ENCODE results near the gene IFNA5. TPM values are rescaled to one million over a fixed set of nuclear protein-coding genes. Genes with fewer than 3 reads are reported as not detected.

IFNA5 gene
- polyA plus RNA-seq, result not detected
- long read RNA-seq, donor 1, result 0 reads
- long read RNA-seq, donor 2, result 0 reads
- long read RNA-seq, donor 3, result 0 reads
- long read RNA-seq, donor 4, result 0 reads
- long read RNA-seq, donor 5, result 0 reads
- long read RNA-seq, donor 6, result 0 reads
- long read RNA-seq, donor 7, result 0 reads
- long read RNA-seq, donor 8, result 0 reads
- long read RNA-seq, donor 9, result 0 reads
- long read RNA-seq, donor 10, partial matches to known transcripts, result 0 of 1 reads
- long read RNA-seq, donor 10, other reads (novel, unspliced or antisense), result 0 of 1 reads

DNA sequence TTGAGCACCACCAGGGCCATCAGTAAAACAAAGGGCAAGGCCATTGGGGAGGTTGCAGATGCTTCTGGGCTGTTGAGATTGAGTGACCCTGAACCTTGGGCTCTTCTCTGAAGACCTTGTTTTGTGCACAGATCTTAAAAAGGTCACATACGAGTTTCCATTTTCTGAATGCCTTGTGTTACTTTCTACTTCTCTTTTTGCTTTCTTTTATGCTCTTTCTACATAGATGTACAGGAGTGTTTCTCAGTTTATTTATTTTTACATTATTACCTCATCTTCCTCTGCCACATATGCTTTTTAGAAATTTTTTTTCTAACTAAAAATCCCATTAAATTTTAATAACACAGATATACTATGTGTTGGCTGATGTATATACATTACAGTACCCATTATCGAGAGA is at the start of gene IFNA5:
Gene IFNA5 (minus strand): TSS at position 101 of the 400 bp plus-strand sequence. CDS start 57 bp downstream, at position 44.
- H3K9me3 ChIP-seq (ENCODE audit: control insufficient read depth in 2 of 2, insufficient read depth in 1 of 2, low read depth in 1 of 2, low read length in 1 of 2), result no peaks in the 10 kb centered on the region
- no peak for FAIRE-seq
- WGBS, 3 donors, result 85 to 93% (median 85%) methylated on average over 2 of the region's 2 CpGs

DNA sequence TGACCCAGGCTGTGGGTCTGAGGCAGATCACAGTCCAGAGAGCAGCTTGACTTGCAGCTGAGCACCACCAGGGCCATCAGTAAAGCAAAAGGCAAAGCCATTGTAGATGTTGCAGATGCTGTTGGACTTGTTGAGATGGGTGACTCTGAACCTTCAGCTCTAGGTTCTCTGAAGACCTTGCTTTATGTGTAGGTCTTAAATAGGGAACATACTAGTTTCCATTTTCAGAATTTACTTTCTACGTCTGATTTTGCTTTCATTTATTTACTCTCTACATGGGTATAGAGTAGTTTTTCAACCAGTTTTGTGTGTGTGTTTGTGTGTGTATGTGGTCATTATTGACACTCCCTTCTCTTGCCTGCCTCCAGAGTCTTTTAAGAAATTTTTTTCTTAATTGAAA is 45.7 kb upstream of the IFNA5 start, which contains the start of gene IFNA6:
Gene IFNA6 (minus strand): TSS at position 101 of the 400 bp plus-strand sequence. CDS start 0 bp downstream, at position 101.
- Histone ChIP-seq H3K9me3 (ENCODE audit: control insufficient read depth in 2 of 2, insufficient read depth in 1 of 2, low read depth in 1 of 2, low read length in 1 of 2) (no peaks in the 10 kb centered on the region), H3K27ac (ENCODE audit: low read depth in 1 of 3, low read length in 2 of 3) (no peak within 1 kb of the TSS), H3K4me3 (ENCODE audit: low read depth in 1 of 3, low read length in 3 of 3) (no peak within 1 kb of the TSS), H3K4me1 (ENCODE audit: control insufficient read depth in 3 of 3, insufficient read depth in 2 of 3, low read depth in 1 of 3, low read length in 2 of 3) (no peaks in the 10 kb centered on the region), H3K36me3 (ENCODE audit: control insufficient read depth in 3 of 3, insufficient read depth in 2 of 3, low read depth in 1 of 3, low read length in 3 of 3) (no peaks in the 10 kb centered on the region), H3K27me3 (ENCODE audit: control insufficient read depth in 3 of 3, insufficient read depth in 3 of 3, low read length in 3 of 3) (no peaks in the 10 kb centered on the region)
- no peak for DNase-seq
- WGBS, 3 donors, result 76 to 86% (median 76%) methylated on average over 1 of the region's 1 CpG
- no peak for FAIRE-seq

More for the DNA sequence above, at the start of gene IFNA5:
- Histone ChIP-seq H3K27me3 (ENCODE audit: control insufficient read depth in 3 of 3, insufficient read depth in 3 of 3, low read length in 3 of 3) (peaks cover 0 to 2% (median 2%) of the 10 kb centered on the region in 3 donors), H3K4me3 (ENCODE audit: low read depth in 1 of 3, low read length in 3 of 3) (no peak within 1 kb of the TSS), H3K4me1 (ENCODE audit: control insufficient read depth in 3 of 3, insufficient read depth in 2 of 3, low read depth in 1 of 3, low read length in 2 of 3) (no peaks in the 10 kb centered on the region), H3K36me3 (ENCODE audit: control insufficient read depth in 3 of 3, insufficient read depth in 2 of 3, low read depth in 1 of 3, low read length in 3 of 3) (no peaks in the 10 kb centered on the region), H3K27ac (ENCODE audit: low read depth in 1 of 3, low read length in 2 of 3) (no peak within 1 kb of the TSS)
- DNase-seq, result no peak

GRCh38 chr9:21348430-21348970 is 43.4 kb upstream of the IFNA5 start:
- Histone ChIP-seq H3K4me1 (ENCODE audit: control insufficient read depth in 3 of 3, insufficient read depth in 2 of 3, low read depth in 1 of 3, low read length in 2 of 3) (no peaks in the 10 kb centered on the region), H3K27me3 (ENCODE audit: control insufficient read depth in 3 of 3, insufficient read depth in 3 of 3, low read length in 3 of 3) (no peaks in the 10 kb centered on the region), H3K4me3 (ENCODE audit: low read depth in 1 of 3, low read length in 3 of 3) (no peak overlapping the region), H3K36me3 (ENCODE audit: control insufficient read depth in 3 of 3, insufficient read depth in 2 of 3, low read depth in 1 of 3, low read length in 3 of 3) (no peaks in the 10 kb centered on the region), H3K9me3 (ENCODE audit: control insufficient read depth in 2 of 2, insufficient read depth in 1 of 2, low read depth in 1 of 2, low read length in 1 of 2) (no peaks in the 10 kb centered on the region), H3K27ac (ENCODE audit: low read depth in 1 of 3, low read length in 2 of 3) (no peak overlapping the region)
- WGBS, 3 donors, result 57 to 72% (median 61%) methylated on average over 3 of the region's 3 CpGs
- DNase-seq (no peak), FAIRE-seq (no peak)

GRCh38 chr9:21340735-21341134 is 35.6 kb upstream of the IFNA5 start:
- no peaks in the 10 kb centered on the region for H3K9me3 ChIP-seq (ENCODE audit: control insufficient read depth in 2 of 2, insufficient read depth in 1 of 2, low read depth in 1 of 2, low read length in 1 of 2)
- H3K4me1 ChIP-seq (ENCODE audit: control insufficient read depth in 3 of 3, insufficient read depth in 2 of 3, low read depth in 1 of 3, low read length in 2 of 3), result no peaks in the 10 kb centered on the region
- H3K36me3 ChIP-seq (ENCODE audit: control insufficient read depth in 3 of 3, insufficient read depth in 2 of 3, low read depth in 1 of 3, low read length in 3 of 3), result no peaks in the 10 kb centered on the region
- no peak overlapping the region for H3K4me3 ChIP-seq (ENCODE audit: low read depth in 1 of 3, low read length in 3 of 3)
- DNase-seq (no peak), FAIRE-seq (no peak)
- no peak overlapping the region for H3K27ac ChIP-seq (ENCODE audit: low read depth in 1 of 3, low read length in 2 of 3)
- WGBS, 3 donors, result 84 to 91% (median 86%) methylated on average over 4 of the region's 4 CpGs
- H3K27me3 ChIP-seq (ENCODE audit: control insufficient read depth in 3 of 3, insufficient read depth in 3 of 3, low read length in 3 of 3), result peaks cover 0 to 4% (median 3%) of the 10 kb centered on the region in 3 donors

DNA sequence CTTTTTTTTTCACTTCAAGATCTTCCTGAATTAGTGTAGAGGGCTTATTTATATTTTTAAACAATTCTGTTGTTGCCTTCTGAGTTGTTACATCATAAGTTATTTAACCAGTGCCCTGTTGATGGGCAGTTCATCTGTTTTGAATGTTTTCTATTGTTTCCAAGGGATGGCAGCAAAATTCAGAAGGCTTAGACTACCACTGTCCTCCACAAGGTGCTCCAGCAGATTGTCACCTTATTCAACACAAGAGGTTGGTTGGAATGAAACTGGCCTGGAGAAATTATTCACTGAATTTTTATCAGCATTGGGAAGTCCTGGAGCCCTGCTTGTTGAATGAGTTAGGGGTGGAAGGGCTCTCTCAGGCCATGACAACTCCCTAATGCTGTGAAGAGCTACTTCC is 31.3 kb upstream of the IFNA5 start:
- no peak for FAIRE-seq
- Histone ChIP-seq H3K4me1 (ENCODE audit: control insufficient read depth in 3 of 3, insufficient read depth in 2 of 3, low read depth in 1 of 3, low read length in 2 of 3) (peaks cover 4 to 10% (median 6%) of the 10 kb centered on the region in 3 donors), H3K27ac (ENCODE audit: low read depth in 1 of 3, low read length in 2 of 3) (no peak overlapping the region), H3K9me3 (ENCODE audit: control insufficient read depth in 2 of 2, insufficient read depth in 1 of 2, low read depth in 1 of 2, low read length in 1 of 2) (no peaks in the 10 kb centered on the region), H3K27me3 (ENCODE audit: control insufficient read depth in 3 of 3, insufficient read depth in 3 of 3, low read length in 3 of 3) (peaks cover 0 to 4% (median 3%) of the 10 kb centered on the region in 3 donors), H3K36me3 (ENCODE audit: control insufficient read depth in 3 of 3, insufficient read depth in 2 of 3, low read depth in 1 of 3, low read length in 3 of 3) (no peaks in the 10 kb centered on the region), H3K4me3 (ENCODE audit: low read depth in 1 of 3, low read length in 3 of 3) (no peak overlapping the region)
- DNase-seq, result no peak

GRCh38 chr9:21334701-21335632 is 29.9 kb upstream of the IFNA5 start, which contains the start of gene KLHL9:
Gene KLHL9 (minus strand): TSS chr9:21335404. CDS start chr9:21334859, 545 bp downstream.
- WGBS, 3 donors, result 0% methylated on average over 55 of the region's 55 CpGs
- FAIRE-seq, result no peak
- H3K27me3 ChIP-seq (ENCODE audit: control insufficient read depth in 3 of 3, insufficient read depth in 3 of 3, low read length in 3 of 3), result peaks cover 0 to 3% (median 1%) of the 10 kb centered on the region in 3 donors
- peaks cover 0 to 2% (median 0%) of the 10 kb centered on the region in 3 donors for H3K36me3 ChIP-seq (ENCODE audit: control insufficient read depth in 3 of 3, insufficient read depth in 2 of 3, low read depth in 1 of 3, low read length in 3 of 3)
- H3K9me3 ChIP-seq (ENCODE audit: control insufficient read depth in 2 of 2, insufficient read depth in 1 of 2, low read depth in 1 of 2, low read length in 1 of 2), result no peaks in the 10 kb centered on the region
- H3K4me1 ChIP-seq (ENCODE audit: control insufficient read depth in 3 of 3, insufficient read depth in 2 of 3, low read depth in 1 of 3, low read length in 2 of 3), result peaks cover 4 to 12% (median 6%) of the 10 kb centered on the region in 3 donors
- peak within 1 kb of the TSS; percentile 72 to 88 (median 84) for H3K4me3 ChIP-seq (ENCODE audit: low read depth in 1 of 3, low read length in 3 of 3)
- peak within 1 kb of the TSS; percentile 95 to 99 (median 98) for H3K27ac ChIP-seq (ENCODE audit: low read depth in 1 of 3, low read length in 2 of 3)
- DNase-seq, result peak; percentile 94 to 98

DNA sequence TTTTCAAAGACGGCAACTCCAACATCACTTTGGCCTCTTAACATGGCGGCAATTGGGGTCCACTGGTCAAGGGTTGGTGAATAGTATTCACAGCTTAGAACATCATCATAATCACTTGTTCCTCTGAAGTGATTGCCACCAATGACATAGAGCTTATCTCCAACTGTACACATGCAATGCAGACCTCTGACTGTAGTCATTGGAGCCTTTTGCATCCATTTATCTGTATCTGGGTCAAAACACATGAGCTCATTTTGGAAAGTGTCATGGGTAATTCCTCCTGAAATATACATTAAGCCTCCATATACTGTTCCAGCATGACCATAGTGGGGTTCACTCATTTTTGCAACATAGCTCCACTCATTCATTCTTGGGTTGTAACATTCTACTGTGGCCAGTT is 28.1 kb upstream of the IFNA5 start:
- peaks cover 0 to 2% (median 0%) of the 10 kb centered on the region in 3 donors for H3K36me3 ChIP-seq (ENCODE audit: control insufficient read depth in 3 of 3, insufficient read depth in 2 of 3, low read depth in 1 of 3, low read length in 3 of 3)
- 95 to 96% (median 96%) methylated on average over 2 of the region's 2 CpGs for WGBS, 3 donors
- no peak for DNase-seq
- H3K9me3 ChIP-seq (ENCODE audit: control insufficient read depth in 2 of 2, insufficient read depth in 1 of 2, low read depth in 1 of 2, low read length in 1 of 2), result no peaks in the 10 kb centered on the region
- H3K4me1 ChIP-seq (ENCODE audit: control insufficient read depth in 3 of 3, insufficient read depth in 2 of 3, low read depth in 1 of 3, low read length in 2 of 3), result peaks cover 4 to 12% (median 6%) of the 10 kb centered on the region in 3 donors
- no peaks in the 10 kb centered on the region for H3K27me3 ChIP-seq (ENCODE audit: control insufficient read depth in 3 of 3, insufficient read depth in 3 of 3, low read length in 3 of 3)
- H3K27ac ChIP-seq (ENCODE audit: low read depth in 1 of 3, low read length in 2 of 3), result no peak overlapping the region
- FAIRE-seq, result no peak
- H3K4me3 ChIP-seq (ENCODE audit: low read depth in 1 of 3, low read length in 3 of 3), result peak overlapping the region in 1 of 3 donors; percentile 7

All from small intestine (tissue), 16 donors.